Measurements from ENCODE around the gene ANXA1. TPM values are rescaled to one million over a fixed set of nuclear protein-coding genes. Genes with fewer than 3 reads are reported as not detected.

ANXA1 gene
- total RNA-seq, 2 experiments from 2014 or later, result not detected

GRCh38 chr9:73180403-73180802, 28.7 kb downstream of the ANXA1 start:
- H3K4me3 ChIP-seq (ENCODE audit: low read depth, low read length, poor library complexity, severe bottlenecking), result no peak overlapping the region
- CTCF ChIA-PET (ENCODE audit: unreplicated experiment), result no interaction called here
- no peak overlapping the region for H2AFZ ChIP-seq (ENCODE audit: low read length)
- H3K4me1 ChIP-seq (ENCODE audit: insufficient read depth, low read length, poor library complexity, severe bottlenecking), result no peaks in the 10 kb centered on the region
- no peaks in the 10 kb centered on the region for H3K79me2 ChIP-seq (ENCODE audit: insufficient read depth, low read depth, low read length)
- no peaks in the 10 kb centered on the region for H3K9me3 ChIP-seq (ENCODE audit: low read length)
- no TSS peak for BruUV-seq (replicated peaks)
- no peaks in the 10 kb centered on the region for H3K36me3 ChIP-seq (ENCODE audit: insufficient read depth, low read length)
- no peaks in the 10 kb centered on the region for H4K20me1 ChIP-seq (ENCODE audit: insufficient read depth, low read length)
- no peak for TF ChIP-seq CTCF (conservative IDR thresholded peaks at IDR 0.05; ENCODE audit: low read length)
- no peak for TF ChIP-seq EZH2phosphoT487 (IDR thresholded peaks at IDR 0.05; ENCODE audit: borderline replicate concordance, low read depth, low read length)
- H3K9me2 ChIP-seq (ENCODE audit: insufficient read depth, low read length), result no peaks in the 10 kb centered on the region
- intact Hi-C loops (cut with micrococcal nuclease; ENCODE audit: unreplicated experiment), result loop anchor here (5.0 kb wide), 1 partner anchor 308 kb away; no protein-coding TSS in a partner anchor
- POLR2A ChIA-PET, result no interaction called here
- no peak overlapping the region for H3K27ac ChIP-seq (ENCODE audit: low read depth, low read length, poor library complexity, severe bottlenecking)
- no peak for DNase-seq (ENCODE audit: low spot score)
- H3K4me2 ChIP-seq (ENCODE audit: low read length), result no peak overlapping the region

- BruUV-seq (replicated peaks), result no TSS peak
- no peaks in the 10 kb centered on the region for H3K36me3 ChIP-seq (ENCODE audit: insufficient read depth, low read length)
- H3K9me2 ChIP-seq (ENCODE audit: insufficient read depth, low read length), result no peaks in the 10 kb centered on the region
- H4K20me1 ChIP-seq (ENCODE audit: insufficient read depth, low read length), result no peaks in the 10 kb centered on the region
- no peak overlapping the region for H3K27ac ChIP-seq (ENCODE audit: low read depth, low read length, poor library complexity, severe bottlenecking)
- ChIA-PET CTCF (ENCODE audit: unreplicated experiment) (no interaction called here), POLR2A (no interaction called here)
- no peak overlapping the region for H2AFZ ChIP-seq (ENCODE audit: low read length)
- intact Hi-C loops (cut with micrococcal nuclease; ENCODE audit: unreplicated experiment), result loop anchor here (5.0 kb wide), 1 partner anchor 311 kb away; no protein-coding TSS in a partner anchor
- no peaks in the 10 kb centered on the region for H3K9me3 ChIP-seq (ENCODE audit: low read length)
- DNase-seq (ENCODE audit: low spot score), result no peak
- no peak overlapping the region for H3K4me3 ChIP-seq (ENCODE audit: low read depth, low read length, poor library complexity, severe bottlenecking)
- TF ChIP-seq CTCF (conservative IDR thresholded peaks at IDR 0.05; ENCODE audit: low read length) (no peak), EZH2phosphoT487 (IDR thresholded peaks at IDR 0.05; ENCODE audit: borderline replicate concordance, low read depth, low read length) (no peak)
- no peak overlapping the region for H3K4me2 ChIP-seq (ENCODE audit: low read length)
- H3K4me1 ChIP-seq (ENCODE audit: insufficient read depth, low read length, poor library complexity, severe bottlenecking), result no peaks in the 10 kb centered on the region
- H3K79me2 ChIP-seq (ENCODE audit: insufficient read depth, low read depth, low read length), result no peaks in the 10 kb centered on the region
Observed at GRCh38 chr9:73182928-73183327, 31.3 kb downstream of the ANXA1 start.

- H4K20me1 ChIP-seq (ENCODE audit: insufficient read depth, low read length), result no peaks in the 10 kb centered on the region
- POLR2A ChIA-PET, result no interaction called here
- TF ChIP-seq EZH2phosphoT487 (IDR thresholded peaks at IDR 0.05; ENCODE audit: borderline replicate concordance, low read depth, low read length), result no peak
- no peak for TF ChIP-seq CTCF (conservative IDR thresholded peaks at IDR 0.05; ENCODE audit: low read length)
- no peaks in the 10 kb centered on the region for H3K36me3 ChIP-seq (ENCODE audit: insufficient read depth, low read length)
- CTCF ChIA-PET (ENCODE audit: unreplicated experiment), result no interaction called here
- H3K4me3 ChIP-seq (ENCODE audit: low read depth, low read length, poor library complexity, severe bottlenecking), result no peak overlapping the region
- H3K9me2 ChIP-seq (ENCODE audit: insufficient read depth, low read length), result no peaks in the 10 kb centered on the region
- no peaks in the 10 kb centered on the region for H3K9me3 ChIP-seq (ENCODE audit: low read length)
- no TSS peak for BruUV-seq (replicated peaks)
- no peak for DNase-seq (ENCODE audit: low spot score)
- no peak overlapping the region for H3K4me2 ChIP-seq (ENCODE audit: low read length)
- intact Hi-C loops (cut with micrococcal nuclease; ENCODE audit: unreplicated experiment), result loop anchor here (5.0 kb wide), 1 partner anchor 311 kb away; no protein-coding TSS in a partner anchor
- no peak overlapping the region for H2AFZ ChIP-seq (ENCODE audit: low read length)
- no peaks in the 10 kb centered on the region for H3K4me1 ChIP-seq (ENCODE audit: insufficient read depth, low read length, poor library complexity, severe bottlenecking)
- no peak overlapping the region for H3K27ac ChIP-seq (ENCODE audit: low read depth, low read length, poor library complexity, severe bottlenecking)
- H3K79me2 ChIP-seq (ENCODE audit: insufficient read depth, low read depth, low read length), result no peaks in the 10 kb centered on the region
Observed at GRCh38 chr9:73183428-73183827, 31.8 kb downstream of the ANXA1 start.
